Mammary epithelial cell (primary cell): ENCODE measurements around the gene PMM1.

ENCODE experiments used
- CTCF ChIP-seq, 2 donors: IDR thresholded peaks in 1 of 2; conservative IDR thresholded peaks in 1 of 2; 2 replicates each; pipeline ENCODE4 v1.5.1; 2011 to 2012; ENCODE audit warnings: inconsistent platforms in 2 of 2, low read length in 2 of 2, mild to moderate bottlenecking in 2 of 2, control low read depth in 1 of 2, low read depth in 1 of 2; ENCODE audit not compliant: insufficient read depth in 1 of 2; ENCODE audit errors: extremely low read depth in 1 of 2
- EZH2 ChIP-seq: IDR thresholded peaks from 2 replicates; pipeline ENCODE4 v1.6.1; 2012; ENCODE audit warnings: low read length, inconsistent platforms, borderline replicate concordance

- TF ChIP-seq CTCF (conservative IDR thresholded peaks at IDR 0.05 in 1 of 2, IDR thresholded peaks at IDR 0.05 in 1 of 2; ENCODE audit: extremely low read depth in 1 of 2, insufficient read depth in 1 of 2, low read depth in 1 of 2, low read length in 2 of 2) (no peak), EZH2 (no peak)
Observed at GRCh38 chr22:41561335-41561734, 28.3 kb downstream of the PMM1 start.
